H1 (cell line): ENCODE measurements around the gene ATG2B. TPM values are rescaled to one million over a fixed set of nuclear protein-coding genes. Genes with fewer than 3 reads are reported as not detected.

Source experiments
- CTCF ChIA-PET: fragments of 300-600 bp; sonication (Branson Sonifier 250); formaldehyde crosslinking; loops from one replicate; lab custom pipeline; 2021; ENCODE audit not compliant: partially characterized antibody; lab: Charles Lee
- POLR2A ChIA-PET: fragments of 300-600 bp; sonication (Branson Sonifier 250); formaldehyde crosslinking; loops from one replicate; lab custom pipeline; 2021; ENCODE audit warnings: inconsistent platforms; ENCODE audit not compliant: partially characterized antibody; lab: Charles Lee
- DNase-seq, 2 experiments: peaks; one replicate each; pipeline versions ENCODE4 v3.0.0 to v3.0.0-alpha.2; 2010 to 2022; ENCODE audit warnings: low spot score in 2 of 2, low read depth in 1 of 2, mixed read lengths in 1 of 2
- FAIRE-seq: peaks from 2 replicates; lab custom pipeline; 2011; peaks lifted over from hg19 to GRCh38; lab: Jason Lieb, UNC
- H2AFZ ChIP-seq: 2 replicates; pipeline ENCODE4 v1.8.1; 2012; ENCODE audit warnings: low read length, inconsistent platforms
- H2AK5ac ChIP-seq: 2 replicates; pipeline ENCODE4 v1.6.1; 2013; ENCODE audit warnings: low read depth, low read length
- H2BK120ac ChIP-seq: replicated peaks from 2 replicates; pipeline ENCODE3; 2013; ENCODE audit warnings: low read depth, low read length, inconsistent platforms
- H2BK12ac ChIP-seq: 2 replicates; pipeline ENCODE4 v1.6.1; 2013; ENCODE audit warnings: low read depth, low read length
- H2BK15ac ChIP-seq: 2 replicates; pipeline ENCODE4 v1.6.1; 2013; ENCODE audit warnings: low read length
- H2BK20ac ChIP-seq: 2 replicates; pipeline ENCODE4 v1.6.1; 2013; ENCODE audit warnings: low read length
- H2BK5ac ChIP-seq: 2 replicates; pipeline ENCODE4 v1.6.1; 2013; ENCODE audit warnings: low read depth, low read length
- H3K14ac ChIP-seq: 2 replicates; pipeline ENCODE4 v1.6.1; 2013; ENCODE audit warnings: inconsistent platforms; ENCODE audit not compliant: insufficient read length
- H3K18ac ChIP-seq: 2 replicates; pipeline ENCODE4 v1.6.1; 2013; ENCODE audit warnings: low read length; ENCODE audit errors: extremely low read depth
- H3K23ac ChIP-seq: 2 replicates; pipeline ENCODE4 v1.6.1; 2013; ENCODE audit warnings: inconsistent platforms; ENCODE audit not compliant: insufficient read length
- H3K23me2 ChIP-seq: 2 replicates; pipeline ENCODE4 v1.6.1; 2013; ENCODE audit warnings: low read depth, low read length
- H3K27ac ChIP-seq: 2 replicates; pipeline ENCODE4 v1.6.1; 2011; ENCODE audit warnings: low read depth, low read length, inconsistent platforms
- H3K27me3 ChIP-seq, 4 experiments: replicated peaks in 1 of 4; 1 replicate in 1 of 4; 2 replicates in 3 of 4; pipeline versions ENCODE4 v1.6.1 to v1.8.1; 2011 to 2013; ENCODE audit warnings: low read length in 3 of 4, mild to moderate bottlenecking in 3 of 4, inconsistent platforms in 2 of 4, mixed read lengths in 2 of 4, moderate library complexity in 1 of 4; ENCODE audit not compliant: control insufficient read depth in 3 of 4, insufficient read depth in 3 of 4; ENCODE audit errors: extremely low read depth in 1 of 4
- H3K36me3 ChIP-seq, 4 experiments: 2 replicates each; pipeline versions ENCODE4 v1.6.1 to v1.8.1; 2011 to 2013; ENCODE audit warnings: mild to moderate bottlenecking in 4 of 4, low read length in 3 of 4, moderate library complexity in 2 of 4, control low read depth in 1 of 4, inconsistent platforms in 1 of 4; ENCODE audit not compliant: insufficient read depth in 4 of 4, control insufficient read depth in 2 of 4
- H3K4ac ChIP-seq: replicated peaks from 2 replicates; pipeline ENCODE3; 2013; ENCODE audit warnings: low read length, low read depth, mixed read lengths, inconsistent platforms; ENCODE audit not compliant: insufficient read length
- H3K4me1 ChIP-seq, 4 experiments: replicated peaks in 1 of 4; 1 replicate in 1 of 4; 2 replicates in 3 of 4; pipeline versions ENCODE4 v1.6.1 to v1.8.1; 2011 to 2013; ENCODE audit warnings: low read length in 3 of 4, inconsistent platforms in 2 of 4, mixed read lengths in 1 of 4; ENCODE audit not compliant: insufficient read depth in 4 of 4, control insufficient read depth in 3 of 4
- H3K4me2 ChIP-seq, 2 experiments: 2 replicates each; pipeline versions ENCODE4 v1.6.1 to v1.8.1; 2011 to 2013; ENCODE audit warnings: low read depth in 2 of 2, low read length in 2 of 2, control low read depth in 1 of 2, inconsistent platforms in 1 of 2, mild to moderate bottlenecking in 1 of 2; ENCODE audit not compliant: insufficient read depth in 1 of 2
- H3K4me3 ChIP-seq, 4 experiments: fragments of 200-600, 300-600 bp in 1 of 4; sonication (generic), shearing (Covaris generic), sonication (Bioruptor Twin) in 1 of 4; 2 replicates each; pipeline versions ENCODE4 v1.5.1 to v1.8.1; 2011 to 2016; ENCODE audit warnings: low read length in 4 of 4, low read depth in 3 of 4, control low read depth in 2 of 4, inconsistent platforms in 2 of 4, mild to moderate bottlenecking in 2 of 4, mixed read lengths in 1 of 4, moderate library complexity in 1 of 4; ENCODE audit not compliant: insufficient read depth in 2 of 4; ENCODE audit errors: extremely low read depth in 1 of 4
- H3K56ac ChIP-seq: replicated peaks from 2 replicates; pipeline ENCODE3; 2013; ENCODE audit warnings: low read depth, mild to moderate bottlenecking, mixed read lengths, low read length, inconsistent platforms; ENCODE audit not compliant: insufficient read length
- H3K79me1 ChIP-seq: 2 replicates; pipeline ENCODE4 v1.6.1; 2013; ENCODE audit warnings: low read depth, low read length, control low read depth
- H3K79me2 ChIP-seq, 2 experiments: 2 replicates each; pipeline versions ENCODE4 v1.6.1 to v1.8.1; 2012 to 2013; ENCODE audit warnings: low read length in 2 of 2, mild to moderate bottlenecking in 2 of 2, inconsistent platforms in 1 of 2; ENCODE audit not compliant: insufficient read depth in 2 of 2, control insufficient read depth in 1 of 2
- H3K9ac ChIP-seq, 4 experiments: replicated peaks in 1 of 4; 1 replicate in 1 of 4; 2 replicates in 3 of 4; pipeline versions ENCODE4 v1.6.1 to v1.8.1; 2011 to 2013; ENCODE audit warnings: low read depth in 3 of 4, low read length in 3 of 4, control low read depth in 2 of 4, mild to moderate bottlenecking in 2 of 4, moderate library complexity in 2 of 4, inconsistent platforms in 1 of 4; ENCODE audit errors: extremely low read depth in 1 of 4
- H3K9me3 ChIP-seq, 2 experiments: 2 replicates each; pipeline versions ENCODE4 v1.6.1 to v1.8.1; 2012 to 2013; ENCODE audit warnings: mild to moderate bottlenecking in 2 of 2, moderate library complexity in 2 of 2, control low read depth in 1 of 2, inconsistent platforms in 1 of 2, low read depth in 1 of 2, low read length in 1 of 2, mixed read lengths in 1 of 2; ENCODE audit not compliant: insufficient read depth in 2 of 2
- H4K20me1 ChIP-seq, 2 experiments: replicated peaks in 1 of 2; 2 replicates each; pipeline versions ENCODE3 to v1.8.1; 2011 to 2013; ENCODE audit warnings: inconsistent platforms in 2 of 2, low read length in 2 of 2, mild to moderate bottlenecking in 1 of 2; ENCODE audit not compliant: insufficient read depth in 2 of 2, control insufficient read depth in 1 of 2
- H4K5ac ChIP-seq: 2 replicates; pipeline ENCODE4 v1.6.1; 2013; ENCODE audit warnings: low read length, low read depth, mixed read lengths, inconsistent platforms; ENCODE audit not compliant: insufficient read length
- H4K8ac ChIP-seq: 2 replicates; pipeline ENCODE4 v1.8.0; 2013; ENCODE audit warnings: mild to moderate bottlenecking, moderate library complexity, low read length, inconsistent platforms; ENCODE audit not compliant: insufficient read depth; ENCODE audit errors: extremely low read depth
- H4K91ac ChIP-seq: replicated peaks from 2 replicates; pipeline ENCODE3; 2013; ENCODE audit warnings: low read length, mixed read lengths, inconsistent platforms; ENCODE audit not compliant: insufficient read length
- CHD1 ChIP-seq: IDR thresholded peaks from 2 replicates; pipeline ENCODE4 v1.6.1; 2012; ENCODE audit warnings: low read depth, low read length, improper control_type of control experiment
- HDAC2 ChIP-seq, 2 experiments: fragments of 300-600 bp in 1 of 2; sonication (generic) in 1 of 2; IDR thresholded peaks; 2 replicates each; pipeline ENCODE4 v1.6.1; 2011 to 2012; ENCODE audit warnings: low read depth in 2 of 2, low read length in 2 of 2, mild to moderate bottlenecking in 2 of 2, moderate library complexity in 2 of 2, borderline replicate concordance in 1 of 2, inconsistent platforms in 1 of 2
- WGBS, 2 experiments: shearing (Covaris generic) in 1 of 2; methylation state at CpG; one replicate each; pipeline versions ENCODE4 v1.1.6 to v1.1.7; 2013 to 2015; ENCODE audit warnings: low lambda C conversion rate in 2 of 2, mixed read lengths in 2 of 2, inconsistent platforms in 1 of 2, low coverage in 1 of 2, missing lambda C conversion rate in 1 of 2; ENCODE audit not compliant: insufficient replicate concordance in 2 of 2, insufficient coverage in 1 of 2, insufficient read length in 1 of 2; ENCODE audit errors: extremely low coverage in 1 of 2, missing lambda C conversion rate in 1 of 2; 5-methylcytosine and 5-hydroxymethylcytosine counted together
- polyA plus RNA-seq, 7 experiments: library from polyadenylated mRNA; depleted of rRNA in 3 of 7; stranded (reverse) in 5 of 7; unstranded in 2 of 7; fragments of >200 nt in 5 of 7; fragments of 200-250 nt in 2 of 7; gene quantifications; 1 replicate in 5 of 7; 2 replicates in 1 of 7; 4 replicates in 1 of 7; pipeline versions ENCODE4 v1.2.1 to v1.2.3, GENCODE V29; 2011 to 2013; ENCODE audit warnings: missing spikeins in 2 of 7, mixed read lengths in 2 of 7
- total RNA-seq: library from RNA; stranded (reverse); fragmentation: NEBNext Ultra II Directional; extraction: Animal tissue kit (Norgen Biotek cat#: 25700); gene quantifications from 2 replicates; pipeline ENCODE4 v1.2.1, GENCODE V29; 2021

Gene ATG2B
- total and polyA plus RNA-seq, 2 of the 8 experiments (the other 6 are each of a cell fraction or from before 2014, with no cell fraction given), result 4.6 to 14.4 TPM

DNA sequence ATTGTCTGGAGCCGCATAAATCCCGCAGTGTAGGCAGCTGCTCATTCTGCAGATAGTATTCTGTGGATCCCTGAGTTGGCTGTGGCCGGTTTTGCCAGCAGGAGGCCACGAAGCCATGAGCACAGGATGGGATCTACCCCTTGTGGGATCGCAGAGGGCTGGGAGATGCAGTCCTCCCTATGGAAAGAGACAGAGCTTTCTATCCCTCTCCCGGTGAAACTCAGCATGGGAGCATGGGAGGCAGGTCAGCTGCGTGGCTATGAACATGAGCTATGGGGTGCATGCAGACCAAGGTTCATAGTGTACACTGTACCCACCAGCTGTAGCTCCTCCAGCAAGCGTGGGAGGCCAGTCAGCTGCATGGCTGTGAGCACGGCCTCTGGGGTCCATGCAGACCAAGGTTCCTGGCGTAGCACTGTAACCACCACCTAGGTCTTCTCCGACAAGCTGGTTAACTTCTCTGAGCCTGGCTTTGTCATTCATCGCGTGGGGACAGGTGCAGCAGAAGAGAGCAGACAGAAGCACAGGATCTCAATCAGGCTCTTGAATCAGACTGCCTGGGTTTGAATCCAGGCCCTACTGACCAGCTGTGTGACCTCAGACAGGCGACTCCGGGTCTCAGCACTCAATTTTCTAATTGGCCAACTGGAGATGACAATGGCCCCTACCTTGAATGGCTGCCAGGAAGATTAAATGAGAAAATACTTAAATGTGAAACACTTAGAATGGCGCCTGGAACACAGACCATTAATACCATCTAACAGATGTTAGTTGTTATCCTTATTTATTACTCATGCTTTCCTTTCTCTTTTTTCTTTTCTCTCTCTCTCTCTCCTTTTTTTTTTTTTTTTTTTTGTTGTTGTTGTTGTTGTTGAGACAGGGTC is 101.1 kb downstream of the ATG2B start:
- no peaks in the 10 kb centered on the region for H3K79me1 ChIP-seq
- H2BK12ac ChIP-seq, result 0 out of 2 replicates have a peak overlapping the region, but pooled peaks have one; percentile 27
- 88% methylated on average over 16 of the region's 16 CpGs; no CpG with 5 or more reads in 1 of the 2 experiments for WGBS, 2 experiments
- no peaks in the 10 kb centered on the region for H3K27me3 ChIP-seq
- H3K4me2 ChIP-seq, result no peak overlapping the region
- no peaks in the 10 kb centered on the region for H3K79me2 ChIP-seq
- no peak overlapping the region for H2AFZ ChIP-seq
- H3K4me1 ChIP-seq, result no peaks in the 10 kb centered on the region
- POLR2A ChIA-PET, result no interaction called here
- TF ChIP-seq HDAC2 (IDR thresholded peaks at IDR 0.05; ENCODE audit: borderline replicate concordance in 1 of 2, low read depth in 2 of 2, low read length in 2 of 2), result no peak
- no peak for TF ChIP-seq CHD1
- no peak overlapping the region for H3K4me3 ChIP-seq
- H3K9me3 ChIP-seq, result peaks cover 0 to 7% of the 10 kb centered on the region in 2 experiments; a peak in 2 of 4 replicates
- H3K4ac ChIP-seq, result no peak overlapping the region
- H4K8ac ChIP-seq, result no peak overlapping the region
- DNase-seq (no peak), FAIRE-seq (no peak)
- H3K27ac ChIP-seq, result no peak overlapping the region
- H2BK15ac ChIP-seq, result no peak overlapping the region
- H3K56ac ChIP-seq, result no peak overlapping the region
- no peaks in the 10 kb centered on the region for H3K23me2 ChIP-seq
- no peak overlapping the region for H3K14ac ChIP-seq
- H2BK120ac ChIP-seq, result no peak overlapping the region
- H4K91ac ChIP-seq, result no peak overlapping the region
- H3K9ac ChIP-seq, result no peak overlapping the region
- no peak overlapping the region for H4K5ac ChIP-seq
- no peak overlapping the region for H2BK5ac ChIP-seq
- CTCF ChIA-PET, result interaction anchor here (0.7 to 7.1 kb wide), 9 partner anchors 9 to 202 kb away, joined by 3 to 67 read pairs (median 3); no protein-coding TSS in a partner anchor
- no peaks in the 10 kb centered on the region for H3K36me3 ChIP-seq
- no peak overlapping the region for H2BK20ac ChIP-seq
- no peak overlapping the region for H3K18ac ChIP-seq
- H2AK5ac ChIP-seq, result no peak overlapping the region
- H4K20me1 ChIP-seq, result no peaks in the 10 kb centered on the region
- H3K23ac ChIP-seq, result no peak overlapping the region
